Vagina (tissue), 2 donors: ENCODE measurements around the gene LCN2.

Experiments
- CTCF ChIP-seq, 3 experiments: fragments of 450-650 bp in 2 of 3; fragments of 200-600 bp in 1 of 3; sonication (generic) in 1 of 3; IDR thresholded peaks; one replicate each; pipeline ENCODE4 v1.5.1; 2017 to 2019; ENCODE audit warnings: antibody characterized with exemption in 3 of 3, mild to moderate bottlenecking in 2 of 3, moderate library complexity in 2 of 3
- POLR2A ChIP-seq, 2 donors: fragments of 450-650 bp; IDR thresholded peaks; one replicate each; pipeline ENCODE4 v1.6.1; 2017; ENCODE audit warnings: antibody characterized with exemption in 2 of 2, mild to moderate bottlenecking in 2 of 2, moderate library complexity in 2 of 2

GRCh38 chr9:128188209-128188608, 39.0 kb downstream of the LCN2 start:
- TF ChIP-seq CTCF (IDR thresholded peaks at IDR 0.05) (no peak), POLR2A (IDR thresholded peaks at IDR 0.05) (no peak)
